H9 (cell line): ENCODE measurements around the gene LRMDA. TPM values are rescaled to one million over a fixed set of nuclear protein-coding genes. Genes with fewer than 3 reads are reported as not detected.
A peak's percentile ranks its signal among the peaks of the same experiment; 100 is the strongest.

ENCODE experiments used
- DNase-seq: peaks from one replicate; pipeline ENCODE4 v3.0.0-alpha.2; 2017
- H2AFZ ChIP-seq: one replicate; pipeline ENCODE4 v1.6.1; 2013; ENCODE audit warnings: mild to moderate bottlenecking, low read length, control low read depth, moderate library complexity
- H2AK5ac ChIP-seq: 2 replicates; pipeline ENCODE4 v1.6.1; 2013; ENCODE audit warnings: low read length, control low read depth, mixed read lengths; ENCODE audit not compliant: insufficient read length
- H2BK120ac ChIP-seq: one replicate; pipeline ENCODE4 v1.6.1; 2013; ENCODE audit warnings: low read depth, mild to moderate bottlenecking, low read length, control low read depth, inconsistent platforms; ENCODE audit not compliant: poor library complexity, severe bottlenecking
- H2BK12ac ChIP-seq: 2 replicates; pipeline ENCODE4 v1.6.1; 2013; ENCODE audit warnings: low read length, control low read depth, mixed read lengths, low read depth; ENCODE audit not compliant: insufficient read length
- H2BK15ac ChIP-seq: 2 replicates; pipeline ENCODE4 v1.6.1; 2013; ENCODE audit warnings: low read depth, low read length, control low read depth
- H2BK20ac ChIP-seq: one replicate; pipeline ENCODE4 v1.6.1; 2013; ENCODE audit warnings: low read depth, mild to moderate bottlenecking, low read length, control low read depth, inconsistent platforms; ENCODE audit not compliant: poor library complexity, severe bottlenecking
- H2BK5ac ChIP-seq: 2 replicates; pipeline ENCODE4 v1.6.1; 2013; ENCODE audit warnings: low read length, control low read depth, mixed read lengths; ENCODE audit not compliant: insufficient read length
- H3K14ac ChIP-seq: 2 replicates; pipeline ENCODE4 v1.6.1; 2013; ENCODE audit warnings: low read length, control low read depth; ENCODE audit not compliant: insufficient read depth
- H3K18ac ChIP-seq: 2 replicates; pipeline ENCODE4 v1.6.1; 2013; ENCODE audit warnings: low read depth, mild to moderate bottlenecking, mixed read lengths, low read length, control low read depth; ENCODE audit not compliant: insufficient read length
- H3K23ac ChIP-seq: 2 replicates; pipeline ENCODE4 v1.6.1; 2013; ENCODE audit warnings: low read length, control low read depth, mixed read lengths, low read depth; ENCODE audit not compliant: insufficient read length
- H3K23me2 ChIP-seq: 2 replicates; pipeline ENCODE4 v1.6.1; 2013; ENCODE audit warnings: low read depth, mild to moderate bottlenecking, mixed read lengths, low read length, control low read depth; ENCODE audit not compliant: insufficient read length, poor library complexity, severe bottlenecking
- H3K27ac ChIP-seq: 2 replicates; pipeline ENCODE4 v1.5.1; 2013; ENCODE audit warnings: low read length, control low read depth, mixed read lengths, low read depth; ENCODE audit not compliant: insufficient read length
- H3K27me3 ChIP-seq: 2 replicates; pipeline ENCODE4 v1.6.1; 2013; ENCODE audit warnings: low read length, control low read depth, inconsistent platforms; ENCODE audit not compliant: insufficient read depth
- H3K4ac ChIP-seq: 2 replicates; pipeline ENCODE4 v1.6.1; 2013; ENCODE audit warnings: low read depth, mild to moderate bottlenecking, control low read depth, inconsistent platforms, low read length, moderate library complexity
- H3K4me1 ChIP-seq: 2 replicates; pipeline ENCODE4 v1.6.1; 2013; ENCODE audit warnings: low read length, control low read depth, inconsistent platforms; ENCODE audit not compliant: insufficient read depth
- H3K4me2 ChIP-seq: 2 replicates; pipeline ENCODE4 v1.6.1; 2013; ENCODE audit warnings: low read length, control low read depth, mixed read lengths; ENCODE audit not compliant: insufficient read length, insufficient read depth
- H3K56ac ChIP-seq: 2 replicates; pipeline ENCODE4 v1.6.1; 2013; ENCODE audit warnings: low read depth, mild to moderate bottlenecking, mixed read lengths, low read length, control low read depth; ENCODE audit not compliant: insufficient read length
- H3K79me1 ChIP-seq: 2 replicates; pipeline ENCODE4 v1.6.1; 2013; ENCODE audit warnings: low read depth, mild to moderate bottlenecking, moderate library complexity, low read length, control low read depth, inconsistent platforms; ENCODE audit not compliant: insufficient read depth, poor library complexity, severe bottlenecking
- H3K79me2 ChIP-seq: 2 replicates; pipeline ENCODE4 v1.6.1; 2013; ENCODE audit warnings: low read length, control low read depth, inconsistent platforms; ENCODE audit not compliant: insufficient read depth
- H3K9ac ChIP-seq: 2 replicates; pipeline ENCODE4 v1.6.1; 2013; ENCODE audit warnings: low read length, control low read depth, mixed read lengths; ENCODE audit not compliant: insufficient read length; ENCODE audit errors: extremely low read depth
- H3K9me3 ChIP-seq: one replicate; pipeline ENCODE4 v1.6.1; 2013; ENCODE audit warnings: low read depth, low read length, inconsistent platforms; ENCODE audit not compliant: control insufficient read depth
- H3T11ph ChIP-seq: one replicate; pipeline ENCODE4 v1.6.1; 2013; ENCODE audit warnings: mild to moderate bottlenecking, low read length, control low read depth, inconsistent platforms
- H4K20me1 ChIP-seq: one replicate; pipeline ENCODE4 v1.6.1; 2013; ENCODE audit not compliant: control insufficient read depth, insufficient read length, insufficient read depth
- H4K5ac ChIP-seq: 2 replicates; pipeline ENCODE4 v1.6.1; 2013; ENCODE audit warnings: low read depth, mild to moderate bottlenecking, mixed read lengths, low read length, control low read depth; ENCODE audit not compliant: insufficient read length
- H4K8ac ChIP-seq: replicated peaks from 2 replicates; pipeline ENCODE4 v1.6.1; 2013; ENCODE audit warnings: low read length, control low read depth, mixed read lengths, low read depth; ENCODE audit not compliant: insufficient read length
- H4K91ac ChIP-seq: 2 replicates; pipeline ENCODE4 v1.6.1; 2013; ENCODE audit warnings: low read depth, mild to moderate bottlenecking, moderate library complexity, mixed read lengths, low read length, control low read depth; ENCODE audit not compliant: insufficient read length
- H3K27ac Mint-ChIP-seq, 3 experiments: 2 replicates in 2 of 3; 3 replicates in 1 of 3; pipeline ENCODE4 v1.8.0; 2020 to 2021; ENCODE audit warnings: mixed read lengths in 3 of 3, mild to moderate bottlenecking in 1 of 3, moderate library complexity in 1 of 3
- H3K27me3 Mint-ChIP-seq: 2 replicates; pipeline ENCODE4 v1.8.0; 2021; ENCODE audit warnings: low read depth, mild to moderate bottlenecking, moderate library complexity, mixed read lengths
- H3K36me3 Mint-ChIP-seq, 3 experiments: 2 replicates in 2 of 3; 3 replicates in 1 of 3; pipeline ENCODE4 v1.8.0; 2020 to 2021; ENCODE audit warnings: low read depth in 3 of 3, mixed read lengths in 3 of 3; ENCODE audit not compliant: insufficient read depth in 1 of 3
- H3K4me1 Mint-ChIP-seq, 2 experiments: 2 replicates each; pipeline ENCODE4 v1.8.0; 2020; ENCODE audit warnings: mixed read lengths in 2 of 2
- H3K4me3 Mint-ChIP-seq, 2 experiments: 2 replicates in 1 of 2; 3 replicates in 1 of 2; pipeline ENCODE4 v1.8.0; 2020 to 2021; ENCODE audit warnings: mild to moderate bottlenecking in 2 of 2, mixed read lengths in 2 of 2, moderate library complexity in 1 of 2
- H3K9me3 Mint-ChIP-seq, 2 experiments: 2 replicates in 1 of 2; 3 replicates in 1 of 2; pipeline ENCODE4 v1.8.0; 2020; ENCODE audit warnings: mild to moderate bottlenecking in 2 of 2, mixed read lengths in 2 of 2, moderate library complexity in 1 of 2
- CTCF ChIP-seq: fragments of 200-600 bp; sonication (generic); conservative IDR thresholded peaks from 3 replicates; pipeline ENCODE4 v1.8.0; 2021; ENCODE audit warnings: antibody characterized with exemption, mild to moderate bottlenecking
- WGBS: extraction: QIAGEN DNeasy Blood & Tissue Kit; methylation state at CpG from one replicate; pipeline ENCODE4 v1.1.7; 2013; ENCODE audit warnings: missing lambda C conversion rate, low lambda C conversion rate, mixed read lengths; ENCODE audit not compliant: insufficient read length; ENCODE audit errors: extremely low coverage; 5-methylcytosine and 5-hydroxymethylcytosine counted together
- total RNA-seq: library from RNA; stranded (reverse); gene quantifications from 2 replicates; pipeline ENCODE4 v1.2.1, GENCODE V29; 2021

Gene LRMDA
- total RNA-seq, 1 experiment from 2014 or later, result 1.8 TPM

DNA sequence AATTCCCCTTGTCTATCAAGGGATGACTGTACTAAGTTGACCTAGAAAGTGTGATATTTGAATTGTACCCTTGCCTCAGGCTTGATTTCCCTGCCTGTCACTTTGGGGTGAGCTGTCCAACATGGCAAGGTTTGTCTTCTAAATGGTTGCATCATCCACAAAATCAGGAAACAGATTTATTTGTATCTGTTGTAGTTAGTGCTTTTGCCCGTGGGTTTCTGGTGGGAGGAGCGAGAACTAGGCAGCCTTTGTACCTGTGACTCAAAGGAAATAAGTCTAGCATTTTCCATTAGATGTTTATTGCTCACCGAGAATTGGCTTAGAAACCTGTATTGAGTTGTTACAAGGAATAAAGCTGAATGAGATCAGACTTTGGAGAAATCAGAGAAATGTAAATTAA is 650.8 kb downstream of the LRMDA start:
- H3K4me3 Mint-ChIP-seq, result no peak overlapping the region
- Histone ChIP-seq H3K9ac (no peak overlapping the region), H2BK15ac (no peak overlapping the region), H4K5ac (no peak overlapping the region), H3K27ac (peak overlapping the region; percentile 5), H3K79me1 (no peaks in the 10 kb centered on the region), H3K18ac (no peak overlapping the region), H4K8ac (no peak overlapping the region), H3K4me1 (peaks cover 6% of the 10 kb centered on the region; the same call in 1 of the 2 replicates), H3K9me3 (no peaks in the 10 kb centered on the region), H3K23me2 (no peaks in the 10 kb centered on the region), H2BK12ac (no peak overlapping the region), H3K79me2 (no peaks in the 10 kb centered on the region; the same call in 1 of the 2 replicates), H3K4me2 (no peak overlapping the region), H3K27me3 (no peaks in the 10 kb centered on the region), H3T11ph (no peak overlapping the region), H3K23ac (no peak overlapping the region), H4K20me1 (no peaks in the 10 kb centered on the region), H2BK120ac (no peak overlapping the region), H3K56ac (no peak overlapping the region), H2AK5ac (no peak overlapping the region), H2BK5ac (no peak overlapping the region), H2BK20ac (no peak overlapping the region), H4K91ac (no peak overlapping the region), H3K14ac (no peak overlapping the region), H2AFZ (no peak overlapping the region), H3K4ac (no peak overlapping the region)
- no peak for DNase-seq
- peaks cover 54% of the 10 kb centered on the region for H3K27me3 Mint-ChIP-seq
- no peak for TF ChIP-seq CTCF
- no peaks in the 10 kb centered on the region; a peak in 3 of 7 replicates for H3K36me3 Mint-ChIP-seq
- WGBS, result no CpG with 5 or more reads among the region's 3 CpGs
- peaks cover 2 to 5% of the 10 kb centered on the region in 2 experiments; a peak in 1 of 5 replicates for H3K9me3 Mint-ChIP-seq
- H3K4me1 Mint-ChIP-seq, result peaks cover 30 to 44% of the 10 kb centered on the region in 2 experiments
- H3K27ac Mint-ChIP-seq, result peak overlapping the region in 1 of 3 experiments; percentile 18; a peak in 1 of 7 replicates
